ENCODE results near the gene C15orf62.

DNA sequence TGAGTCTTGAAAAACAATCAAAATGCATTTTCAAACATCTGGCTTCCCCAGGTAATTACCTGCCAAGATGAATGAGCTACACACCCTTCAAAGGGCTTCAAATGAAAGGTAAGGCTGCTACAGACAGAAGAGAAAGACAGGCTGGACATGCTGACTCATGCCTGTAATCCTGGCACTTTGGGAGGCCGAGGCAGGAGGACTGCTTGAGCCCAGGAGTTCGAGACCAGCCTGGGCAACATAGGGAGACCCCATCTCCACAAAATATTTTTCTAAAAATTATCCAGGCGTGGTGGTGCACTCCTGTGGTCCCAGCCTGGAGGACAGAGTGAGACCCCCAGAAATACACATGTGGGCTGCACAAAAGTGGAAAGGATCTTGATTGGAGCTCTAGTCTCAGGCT is 22.6 kb downstream of the C15orf62 start:
- no peak for TF ChIP-seq EZH2 (IDR thresholded peaks at IDR 0.05; ENCODE audit: low read length, missing control alignments)
- TF ChIP-seq, protein P1, sequence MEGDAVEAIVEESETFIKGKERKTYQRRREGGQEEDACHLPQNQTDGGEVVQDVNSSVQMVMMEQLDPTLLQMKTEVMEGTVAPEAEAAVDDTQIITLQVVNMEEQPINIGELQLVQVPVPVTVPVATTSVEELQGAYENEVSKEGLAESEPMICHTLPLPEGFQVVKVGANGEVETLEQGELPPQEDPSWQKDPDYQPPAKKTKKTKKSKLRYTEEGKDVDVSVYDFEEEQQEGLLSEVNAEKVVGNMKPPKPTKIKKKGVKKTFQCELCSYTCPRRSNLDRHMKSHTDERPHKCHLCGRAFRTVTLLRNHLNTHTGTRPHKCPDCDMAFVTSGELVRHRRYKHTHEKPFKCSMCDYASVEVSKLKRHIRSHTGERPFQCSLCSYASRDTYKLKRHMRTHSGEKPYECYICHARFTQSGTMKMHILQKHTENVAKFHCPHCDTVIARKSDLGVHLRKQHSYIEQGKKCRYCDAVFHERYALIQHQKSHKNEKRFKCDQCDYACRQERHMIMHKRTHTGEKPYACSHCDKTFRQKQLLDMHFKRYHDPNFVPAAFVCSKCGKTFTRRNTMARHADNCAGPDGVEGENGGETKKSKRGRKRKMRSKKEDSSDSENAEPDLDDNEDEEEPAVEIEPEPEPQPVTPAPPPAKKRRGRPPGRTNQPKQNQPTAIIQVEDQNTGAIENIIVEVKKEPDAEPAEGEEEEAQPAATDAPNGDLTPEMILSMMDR (conservative IDR thresholded peaks at IDR 0.05 in 1 of 2, IDR thresholded peaks at IDR 0.05 in 1 of 2; ENCODE audit: low read depth in 1 of 2, low read length in 2 of 2) = no peak

Data from fibroblast of lung (primary cell).